WI38 (cell line): ENCODE measurements around the gene TMC1.
"Not testable (repeated sequence)": the region's sequence is repeated elsewhere in the genome, so short reads cannot be mapped to it uniquely, and the experiment has no call there.

Experiments
- H3K4me3 ChIP-seq: 2 replicates; pipeline ENCODE4 v1.5.1; 2011; ENCODE audit warnings: low read depth, mild to moderate bottlenecking, control low read depth, low read length
- CTCF ChIP-seq: IDR thresholded peaks from 2 replicates; pipeline ENCODE4 v1.5.1; 2012; ENCODE audit warnings: low read depth, mild to moderate bottlenecking, control low read depth, low read length

The TMC1 gene

DNA sequence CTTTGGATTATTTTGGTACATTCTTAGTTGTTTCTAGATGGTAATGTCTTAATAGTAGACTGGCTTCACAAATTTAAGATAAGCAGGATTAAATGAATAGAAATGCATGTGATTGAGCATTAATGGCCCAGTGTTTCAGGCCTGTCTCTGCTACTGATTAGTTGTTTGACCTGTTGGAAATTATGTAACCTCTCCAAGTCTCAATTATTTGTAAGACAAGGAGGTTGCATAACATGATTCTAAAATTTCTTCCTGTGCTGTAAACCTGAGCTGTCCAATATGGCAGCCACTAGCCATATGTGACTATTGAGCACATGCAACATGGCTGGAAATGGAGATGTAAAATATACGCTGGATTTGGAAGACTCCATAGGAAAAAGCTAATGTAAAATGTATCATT is 333.9 kb downstream of the TMC1 start:
- TF ChIP-seq CTCF = no peak

GRCh38 chr9:72855890-72856523 is 334.6 kb downstream of the TMC1 start:
- H3K4me3 ChIP-seq = no peak overlapping the region
- TF ChIP-seq CTCF = no peak

More for the DNA sequence above, 333.9 kb downstream of the TMC1 start:
- H3K4me3 ChIP-seq = no peak overlapping the region

DNA sequence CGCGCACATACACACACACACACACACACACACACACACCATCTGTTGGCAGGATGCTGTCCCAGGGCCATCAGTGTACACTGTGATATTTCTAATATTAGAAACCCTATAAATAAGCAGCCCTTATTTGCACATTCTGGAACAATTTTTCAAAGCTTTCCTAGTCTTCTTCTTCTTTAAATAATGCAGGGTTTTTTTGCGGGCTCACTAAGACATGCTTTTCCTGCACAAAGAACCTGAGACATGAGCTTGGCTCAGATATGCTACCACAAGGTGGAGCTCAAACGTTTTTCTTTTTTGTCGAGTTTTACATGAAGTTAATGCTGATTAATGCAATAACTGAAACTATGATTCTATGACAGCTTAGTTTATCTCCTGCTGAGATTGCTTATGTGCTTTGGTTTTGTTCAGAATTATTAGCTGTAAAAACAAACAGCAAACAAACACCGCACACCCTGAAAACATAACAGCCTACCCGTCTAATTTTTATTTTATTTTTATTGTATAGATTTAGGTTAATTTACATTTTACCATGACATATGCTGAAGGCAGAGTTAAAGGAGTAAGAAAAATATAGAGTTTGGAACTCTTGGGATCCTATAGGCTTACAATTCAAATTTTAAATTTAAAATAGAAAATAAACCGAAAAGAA is 335.7 kb downstream of the TMC1 start:
- peak; percentile 51; the same call in 1 of the 2 replicates for TF ChIP-seq CTCF

DNA sequence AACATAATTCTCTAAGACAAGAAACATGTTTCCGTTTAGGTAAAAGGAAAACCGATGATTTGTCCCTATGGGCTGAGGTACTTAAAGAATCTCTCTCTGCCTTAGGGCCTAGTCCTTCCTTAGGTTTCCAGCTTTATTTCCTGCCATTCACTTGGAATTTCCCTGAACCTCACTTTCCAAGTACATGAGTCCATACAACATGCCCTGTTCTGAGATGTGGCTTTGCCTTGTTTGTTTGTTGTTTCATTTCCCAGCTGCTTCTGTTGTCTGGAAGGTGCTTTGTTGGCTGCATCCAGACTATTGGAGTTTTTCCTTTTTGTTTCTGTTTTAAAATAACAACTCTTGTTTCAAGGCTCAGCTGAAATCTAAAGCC is 336.2 kb downstream of the TMC1 start:
- no peak for TF ChIP-seq CTCF

More for the DNA sequence above, 335.7 kb downstream of the TMC1 start:
- no peak overlapping the region for H3K4me3 ChIP-seq

DNA sequence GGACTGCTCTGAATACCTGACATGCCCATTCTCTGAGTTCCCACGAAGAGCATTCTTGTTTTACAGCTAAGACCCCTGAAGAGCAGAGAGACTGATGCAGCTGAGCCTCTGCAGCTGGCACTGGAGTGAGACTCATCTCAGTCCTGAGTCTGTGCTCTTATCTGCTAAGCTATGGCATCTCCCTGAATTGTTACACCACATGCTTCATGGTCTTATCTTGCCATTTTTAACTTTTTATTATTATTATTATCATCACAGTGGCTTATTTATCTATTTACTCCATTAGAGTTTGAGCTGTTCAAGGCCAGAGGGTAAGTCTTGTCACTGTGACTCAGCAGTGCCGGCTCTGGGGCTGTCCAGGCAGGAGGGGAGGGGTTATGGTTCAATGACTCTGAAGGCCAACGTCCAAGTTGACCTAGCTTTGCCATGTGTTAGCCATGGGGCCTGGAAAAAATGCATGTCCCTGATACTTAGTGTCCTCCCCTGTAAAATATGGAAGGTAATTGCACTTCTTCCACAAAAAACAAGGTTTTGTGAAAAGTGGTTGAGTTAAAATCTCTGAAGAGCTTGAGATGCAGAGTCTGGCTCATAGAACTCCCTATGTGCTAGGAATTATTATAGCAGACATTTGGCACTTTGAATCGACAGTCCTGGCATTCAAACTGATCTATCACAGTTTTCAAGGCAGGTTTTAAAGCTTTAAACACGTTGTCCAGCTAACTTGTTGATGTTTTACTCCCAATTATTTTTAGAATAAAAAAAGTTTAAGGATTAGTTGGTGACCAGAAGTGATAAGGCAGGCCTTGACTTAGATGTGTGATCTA is 336.9 kb downstream of the TMC1 start:
- H3K4me3 ChIP-seq = no peak overlapping the region
- TF ChIP-seq CTCF = no peak

More for the DNA sequence above, 336.2 kb downstream of the TMC1 start:
- no peak overlapping the region for H3K4me3 ChIP-seq

- not testable (repeated sequence) for H3K4me3 ChIP-seq
Measured at GRCh38 chr9:72862788-72863187, 341.4 kb downstream of the TMC1 start.

DNA sequence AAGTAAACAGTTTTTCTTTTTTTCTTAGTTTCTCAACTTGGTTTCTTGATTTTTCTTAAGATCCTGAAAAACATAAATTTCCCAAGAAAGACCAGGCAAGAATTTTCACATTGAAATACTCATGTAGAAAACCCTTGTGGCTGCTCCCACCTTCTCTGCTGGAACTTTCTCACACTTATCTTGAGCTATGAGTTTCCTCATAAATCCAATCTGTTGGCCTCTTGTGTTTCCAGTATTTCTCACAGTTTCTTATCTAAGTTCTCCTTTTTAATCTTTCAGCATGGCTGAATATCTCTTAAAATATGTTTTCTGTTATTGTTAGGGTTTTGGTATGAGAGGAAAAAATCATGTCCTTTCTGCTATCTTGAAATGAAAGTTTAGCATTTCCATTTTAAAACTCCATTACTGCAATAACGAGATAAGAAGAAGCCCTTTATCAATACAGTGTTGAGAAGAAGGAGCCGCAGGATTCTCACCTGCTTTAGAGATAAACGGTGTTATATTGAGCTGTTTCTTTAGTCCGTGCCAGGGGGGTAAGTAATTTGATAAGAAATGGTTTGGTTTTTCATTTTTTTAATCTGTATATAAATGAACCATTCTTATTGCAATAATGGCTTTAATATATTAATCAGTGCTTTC is 342.2 kb downstream of the TMC1 start:
- H3K4me3 ChIP-seq = no peak overlapping the region
- TF ChIP-seq CTCF = no peak
